ENCODE results near the gene PACSIN1. TPM values are rescaled to one million over a fixed set of nuclear protein-coding genes. Genes with fewer than 3 reads are reported as not detected.

Gene PACSIN1
- polyA plus RNA-seq, 1 donor (not counting 4 experiments of a cell fraction or from before 2014, with no cell fraction given) = not detected

- no peak for DNase-seq (ENCODE audit: low read depth, low spot score)
- FAIRE-seq = no peak
These were observed 28.9 kb upstream of the PACSIN1 start for GRCh38 chr6:34436803-34437643.

GRCh38 chr6:34437644-34437970, 28.3 kb upstream of the PACSIN1 start:
- H3K36me3 ChIP-seq (ENCODE audit: control insufficient read depth in 2 of 2, extremely low read depth in 1 of 2, insufficient read depth in 2 of 2, low read length in 2 of 2) = no peaks in the 10 kb centered on the region
- H3K9me3 ChIP-seq (ENCODE audit: control insufficient read depth, low read depth, low read length) = no peaks in the 10 kb centered on the region
- H3K4me1 ChIP-seq (ENCODE audit: control insufficient read depth, extremely low read depth, insufficient read depth, low read length) = no peaks in the 10 kb centered on the region
- H4K20me1 ChIP-seq (ENCODE audit: control insufficient read depth, extremely low read depth, insufficient read depth, low read length) = no peaks in the 10 kb centered on the region
- H3K79me2 ChIP-seq (ENCODE audit: control insufficient read depth, insufficient read depth, low read length) = no peaks in the 10 kb centered on the region
- no peak overlapping the region for H2AFZ ChIP-seq (ENCODE audit: control insufficient read depth, low read length)
- TF ChIP-seq EZH2 (IDR thresholded peaks at IDR 0.05; ENCODE audit: low read length) = no peak
- no peak for TF ChIP-seq CTCF (optimal IDR thresholded peaks at IDR 0.05 in 1 of 3, IDR thresholded peaks at IDR 0.05 in 1 of 3, conservative IDR thresholded peaks at IDR 0.05 in 1 of 3; ENCODE audit: extremely low read depth in 1 of 3, insufficient read depth in 2 of 3, low read length in 3 of 3)
- no peak overlapping the region for H3K27ac ChIP-seq (ENCODE audit: control insufficient read depth, insufficient read depth, low read length)
- no peaks in the 10 kb centered on the region for H3K27me3 ChIP-seq (ENCODE audit: control insufficient read depth, extremely low read depth, insufficient read depth, low read length)
- FAIRE-seq (no peak), DNase-seq (ENCODE audit: low read depth, low spot score) (no peak)
- H3K4me3 ChIP-seq (ENCODE audit: control insufficient read depth in 2 of 3, extremely low read depth in 1 of 3, insufficient read depth in 2 of 3, low read depth in 1 of 3, low read length in 3 of 3) = no peak overlapping the region
- no peak overlapping the region for H3K9ac ChIP-seq (ENCODE audit: control insufficient read depth, extremely low read depth, insufficient read depth, low read length)
- no peak overlapping the region for H3K4me2 ChIP-seq (ENCODE audit: control insufficient read depth, extremely low read depth, insufficient read depth, low read depth, low read length)
- no peaks in the 10 kb centered on the region for H3K9me1 ChIP-seq (ENCODE audit: control insufficient read depth, extremely low read depth, insufficient read depth, low read length)
- dilution Hi-C loops (cut with MboI; ENCODE audit: extremely low pct_ligation_motif_present, low sequenced_read_pairs) = no loop called here

More at GRCh38 chr6:34436803-34437643, 28.9 kb upstream of the PACSIN1 start:
- no peaks in the 10 kb centered on the region for H3K4me1 ChIP-seq (ENCODE audit: control insufficient read depth, extremely low read depth, insufficient read depth, low read length)
- no peak for TF ChIP-seq CTCF (optimal IDR thresholded peaks at IDR 0.05 in 1 of 3, IDR thresholded peaks at IDR 0.05 in 1 of 3, conservative IDR thresholded peaks at IDR 0.05 in 1 of 3; ENCODE audit: extremely low read depth in 1 of 3, insufficient read depth in 2 of 3, low read length in 3 of 3)
- no peak for TF ChIP-seq EZH2 (IDR thresholded peaks at IDR 0.05; ENCODE audit: low read length)
- H3K36me3 ChIP-seq (ENCODE audit: control insufficient read depth in 2 of 2, extremely low read depth in 1 of 2, insufficient read depth in 2 of 2, low read length in 2 of 2) = no peaks in the 10 kb centered on the region
- H3K4me3 ChIP-seq (ENCODE audit: control insufficient read depth in 2 of 3, extremely low read depth in 1 of 3, insufficient read depth in 2 of 3, low read depth in 1 of 3, low read length in 3 of 3) = no peak overlapping the region
- no peaks in the 10 kb centered on the region for H3K9me1 ChIP-seq (ENCODE audit: control insufficient read depth, extremely low read depth, insufficient read depth, low read length)
- dilution Hi-C loops (cut with MboI; ENCODE audit: extremely low pct_ligation_motif_present, low sequenced_read_pairs) = no loop called here
- H3K27me3 ChIP-seq (ENCODE audit: control insufficient read depth, extremely low read depth, insufficient read depth, low read length) = no peaks in the 10 kb centered on the region
- no peak overlapping the region for H3K27ac ChIP-seq (ENCODE audit: control insufficient read depth, insufficient read depth, low read length)
- no peak overlapping the region for H3K9ac ChIP-seq (ENCODE audit: control insufficient read depth, extremely low read depth, insufficient read depth, low read length)
- no peaks in the 10 kb centered on the region for H4K20me1 ChIP-seq (ENCODE audit: control insufficient read depth, extremely low read depth, insufficient read depth, low read length)
- no peak overlapping the region for H2AFZ ChIP-seq (ENCODE audit: control insufficient read depth, low read length)
- H3K9me3 ChIP-seq (ENCODE audit: control insufficient read depth, low read depth, low read length) = no peaks in the 10 kb centered on the region
- no peaks in the 10 kb centered on the region for H3K79me2 ChIP-seq (ENCODE audit: control insufficient read depth, insufficient read depth, low read length)
- H3K4me2 ChIP-seq (ENCODE audit: control insufficient read depth, extremely low read depth, insufficient read depth, low read depth, low read length) = no peak overlapping the region

Data from keratinocyte (primary cell).